ENCODE measurements around the gene CXCR2.

DNA sequence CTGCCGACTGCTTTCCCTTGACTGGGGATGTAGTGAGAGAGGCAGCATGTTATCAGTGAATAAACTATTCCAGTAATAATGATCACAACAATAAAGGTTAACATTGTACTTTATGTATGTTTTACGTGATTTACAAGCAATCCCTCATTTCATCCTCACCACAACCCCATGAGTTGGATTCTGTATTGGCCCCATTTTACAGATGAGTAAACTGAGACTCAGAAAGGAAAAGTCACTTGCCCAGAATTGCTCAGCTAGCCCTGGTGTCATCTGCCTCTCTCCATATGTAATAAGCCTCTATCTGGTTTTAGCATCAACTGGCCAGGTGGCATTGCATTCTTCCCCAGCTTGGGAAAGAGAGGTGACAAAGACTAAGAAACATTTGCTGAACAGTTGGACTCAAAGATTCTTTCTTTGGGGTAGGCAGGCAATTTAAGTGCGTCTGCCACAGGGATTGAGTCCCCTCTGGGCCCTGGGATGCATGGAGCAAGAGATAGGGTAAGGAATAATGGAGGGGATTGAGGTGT, 2.2 kb downstream of the CXCR2 start:
- TF ChIP-seq, protein P1, sequence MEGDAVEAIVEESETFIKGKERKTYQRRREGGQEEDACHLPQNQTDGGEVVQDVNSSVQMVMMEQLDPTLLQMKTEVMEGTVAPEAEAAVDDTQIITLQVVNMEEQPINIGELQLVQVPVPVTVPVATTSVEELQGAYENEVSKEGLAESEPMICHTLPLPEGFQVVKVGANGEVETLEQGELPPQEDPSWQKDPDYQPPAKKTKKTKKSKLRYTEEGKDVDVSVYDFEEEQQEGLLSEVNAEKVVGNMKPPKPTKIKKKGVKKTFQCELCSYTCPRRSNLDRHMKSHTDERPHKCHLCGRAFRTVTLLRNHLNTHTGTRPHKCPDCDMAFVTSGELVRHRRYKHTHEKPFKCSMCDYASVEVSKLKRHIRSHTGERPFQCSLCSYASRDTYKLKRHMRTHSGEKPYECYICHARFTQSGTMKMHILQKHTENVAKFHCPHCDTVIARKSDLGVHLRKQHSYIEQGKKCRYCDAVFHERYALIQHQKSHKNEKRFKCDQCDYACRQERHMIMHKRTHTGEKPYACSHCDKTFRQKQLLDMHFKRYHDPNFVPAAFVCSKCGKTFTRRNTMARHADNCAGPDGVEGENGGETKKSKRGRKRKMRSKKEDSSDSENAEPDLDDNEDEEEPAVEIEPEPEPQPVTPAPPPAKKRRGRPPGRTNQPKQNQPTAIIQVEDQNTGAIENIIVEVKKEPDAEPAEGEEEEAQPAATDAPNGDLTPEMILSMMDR (IDR thresholded peaks at IDR 0.05): no peak
- no peak for TF ChIP-seq POLR2A (IDR thresholded peaks at IDR 0.05)

Measured in body of pancreas (tissue), 4 donors.